ENCODE data around the gene GLB1L2. TPM values are rescaled to one million over a fixed set of nuclear protein-coding genes. Genes with fewer than 3 reads are reported as not detected.

Gene GLB1L2
- total and polyA plus RNA-seq, 2 of the 4 experiments (the other 2 are of a cell fraction): under 0.01 to 0.26 TPM

DNA sequence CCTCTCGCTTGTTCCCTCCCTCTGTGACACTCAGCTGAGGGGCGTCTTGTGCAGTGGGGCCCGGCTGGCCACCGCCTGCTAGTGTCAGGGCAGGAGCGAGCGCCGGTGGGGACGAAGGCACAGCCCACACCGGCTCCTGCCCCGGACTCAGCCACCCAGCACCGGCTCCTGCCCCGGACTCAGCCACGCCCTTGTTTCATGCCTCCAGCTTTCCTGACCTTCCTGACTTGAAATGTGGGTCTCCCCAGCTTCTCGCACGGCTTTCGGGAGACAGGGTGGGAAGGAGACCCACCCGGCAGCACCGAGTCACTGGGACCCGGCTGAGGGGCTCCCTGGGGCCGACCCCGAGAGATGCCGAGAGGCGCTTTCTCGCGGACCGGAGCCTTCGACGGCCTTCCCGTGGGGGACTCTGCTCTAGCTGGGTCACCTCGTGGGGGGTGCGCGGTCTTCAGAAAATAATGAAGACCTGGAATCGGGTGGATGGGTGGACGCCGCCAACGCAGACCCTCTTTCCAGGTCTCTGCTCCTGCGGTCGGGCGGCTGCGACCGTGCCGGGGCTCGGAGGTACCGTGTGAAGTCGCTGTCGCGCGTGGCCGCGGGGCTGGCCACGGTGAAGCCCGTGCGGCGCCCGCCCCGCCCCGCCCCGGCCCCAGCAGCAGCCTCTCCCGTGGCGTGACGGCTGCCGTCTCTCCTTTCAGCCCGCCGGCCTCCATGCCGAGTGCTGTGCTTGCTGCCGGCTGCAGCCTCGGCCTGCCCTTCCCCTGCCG lies 10.2 kb downstream of the GLB1L2 start:
- TF ChIP-seq RAD21 (IDR thresholded peaks at IDR 0.05; ENCODE audit: low read length): no peak
- no peak for TF ChIP-seq FOS (IDR thresholded peaks at IDR 0.05; ENCODE audit: low read depth, low read length)
- TF ChIP-seq, protein P1, sequence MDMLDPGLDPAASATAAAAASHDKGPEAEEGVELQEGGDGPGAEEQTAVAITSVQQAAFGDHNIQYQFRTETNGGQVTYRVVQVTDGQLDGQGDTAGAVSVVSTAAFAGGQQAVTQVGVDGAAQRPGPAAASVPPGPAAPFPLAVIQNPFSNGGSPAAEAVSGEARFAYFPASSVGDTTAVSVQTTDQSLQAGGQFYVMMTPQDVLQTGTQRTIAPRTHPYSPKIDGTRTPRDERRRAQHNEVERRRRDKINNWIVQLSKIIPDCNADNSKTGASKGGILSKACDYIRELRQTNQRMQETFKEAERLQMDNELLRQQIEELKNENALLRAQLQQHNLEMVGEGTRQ (IDR thresholded peaks at IDR 0.05; ENCODE audit: low read depth, low read length): no peak
- no peak for TF ChIP-seq NFE2L2 (IDR thresholded peaks at IDR 0.05; ENCODE audit: low read depth, low read length)
- no peak for TF ChIP-seq MAFK (IDR thresholded peaks at IDR 0.05; ENCODE audit: low read depth, low read length)
- TF ChIP-seq, protein P2, sequence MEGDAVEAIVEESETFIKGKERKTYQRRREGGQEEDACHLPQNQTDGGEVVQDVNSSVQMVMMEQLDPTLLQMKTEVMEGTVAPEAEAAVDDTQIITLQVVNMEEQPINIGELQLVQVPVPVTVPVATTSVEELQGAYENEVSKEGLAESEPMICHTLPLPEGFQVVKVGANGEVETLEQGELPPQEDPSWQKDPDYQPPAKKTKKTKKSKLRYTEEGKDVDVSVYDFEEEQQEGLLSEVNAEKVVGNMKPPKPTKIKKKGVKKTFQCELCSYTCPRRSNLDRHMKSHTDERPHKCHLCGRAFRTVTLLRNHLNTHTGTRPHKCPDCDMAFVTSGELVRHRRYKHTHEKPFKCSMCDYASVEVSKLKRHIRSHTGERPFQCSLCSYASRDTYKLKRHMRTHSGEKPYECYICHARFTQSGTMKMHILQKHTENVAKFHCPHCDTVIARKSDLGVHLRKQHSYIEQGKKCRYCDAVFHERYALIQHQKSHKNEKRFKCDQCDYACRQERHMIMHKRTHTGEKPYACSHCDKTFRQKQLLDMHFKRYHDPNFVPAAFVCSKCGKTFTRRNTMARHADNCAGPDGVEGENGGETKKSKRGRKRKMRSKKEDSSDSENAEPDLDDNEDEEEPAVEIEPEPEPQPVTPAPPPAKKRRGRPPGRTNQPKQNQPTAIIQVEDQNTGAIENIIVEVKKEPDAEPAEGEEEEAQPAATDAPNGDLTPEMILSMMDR (conservative IDR thresholded peaks at IDR 0.05; ENCODE audit: low read depth, low read length): no peak
- no peak for TF ChIP-seq RFX5 (IDR thresholded peaks at IDR 0.05; ENCODE audit: low read depth, low read length)
- TF ChIP-seq SMC3 (IDR thresholded peaks at IDR 0.05; ENCODE audit: low read depth, low read length): no peak
- TF ChIP-seq CHD1 (IDR thresholded peaks at IDR 0.05; ENCODE audit: low read depth, low read length): no peak
- TF ChIP-seq MXI1 (IDR thresholded peaks at IDR 0.05; ENCODE audit: borderline replicate concordance, low read depth, low read length): no peak
- no peak for TF ChIP-seq POLR2A (IDR thresholded peaks at IDR 0.05; ENCODE audit: low read depth, low read length)
- TF ChIP-seq RCOR1 (IDR thresholded peaks at IDR 0.05; ENCODE audit: insufficient replicate concordance, low read length): no peak
- H2BK5ac ChIP-seq (ENCODE audit: low read depth, low read length, poor library complexity, severe bottlenecking): no peak overlapping the region
- intact Hi-C loops (cut with micrococcal nuclease): no loop called here
- no peak overlapping the region for H4K5ac ChIP-seq (ENCODE audit: low read depth, low read length)
- H2AK5ac ChIP-seq (ENCODE audit: low read depth, low read length): no peak overlapping the region
- no peaks in the 10 kb centered on the region for H3K9me1 ChIP-seq (ENCODE audit: insufficient read depth, low read length)
- H3K9ac ChIP-seq (ENCODE audit: low read depth, low read length): no peak overlapping the region
- no peaks in the 10 kb centered on the region for H3K36me3 ChIP-seq (ENCODE audit: control insufficient read depth, insufficient read depth, low read length)
- no peak overlapping the region for H2BK20ac ChIP-seq (ENCODE audit: low read depth, low read length)
- ChIA-PET POLR2A (ENCODE audit: unreplicated experiment) (no interaction called here), CTCF (no interaction called here)
- DNase-seq (no peak), ATAC-seq (ENCODE audit: low read depth) (no peak)
- in situ Hi-C loops (cut with MboI; ENCODE audit: low sequenced_read_pairs): no loop called here
- no peak overlapping the region for H2BK15ac ChIP-seq (ENCODE audit: low read depth, low read length)
- H3K4ac ChIP-seq (ENCODE audit: low read depth, low read length): no peak overlapping the region
- WGBS, 2 experiments (ENCODE audit: extremely low coverage in 2 of 2, insufficient read length in 1 of 2): 83% methylated on average over 19 of the region's 68 CpGs; no CpG with 5 or more reads in 1 of the 2 experiments
- no TSS peak for BruUV-seq (replicated peaks)
- no peaks in the 10 kb centered on the region for H3K27me3 ChIP-seq (ENCODE audit: control insufficient read depth, insufficient read depth, low read length)
- no peak overlapping the region for H2BK120ac ChIP-seq (ENCODE audit: low read depth, low read length)
- H3K4me3 ChIP-seq (ENCODE audit: insufficient read depth, low read depth, low read length): no peak overlapping the region
- no peak overlapping the region for H2AK9ac ChIP-seq (replicated peaks; ENCODE audit: low read depth, low read length, poor library complexity)
- no peak overlapping the region for H3K18ac ChIP-seq (ENCODE audit: low read depth, low read length)
- no peak overlapping the region for H3K27ac ChIP-seq (ENCODE audit: insufficient read depth, low read length)
- H2AFZ ChIP-seq (replicated peaks; ENCODE audit: low read length, poor library complexity): no peak overlapping the region
- H4K8ac ChIP-seq (ENCODE audit: low read depth in 2 of 2, low read length in 2 of 2): no peak overlapping the region
- dilution Hi-C loops (cut with HindIII; ENCODE audit: low sequenced_read_pairs, unreplicated experiment): no loop called here
- no peak overlapping the region for H3K4me2 ChIP-seq (ENCODE audit: low read depth, low read length)
- no peaks in the 10 kb centered on the region for H4K20me1 ChIP-seq (ENCODE audit: insufficient read depth, low read length)
- no peak overlapping the region for H4K91ac ChIP-seq (ENCODE audit: insufficient read depth, low read depth, low read length)
- H3K4me1 ChIP-seq (ENCODE audit: control insufficient read depth, insufficient read depth, low read length): no peaks in the 10 kb centered on the region
- H3K56ac ChIP-seq (ENCODE audit: extremely low read depth, insufficient read depth, low read length): no peak overlapping the region
- no peak overlapping the region for H3K23ac ChIP-seq (ENCODE audit: low read depth, low read length)
- H3K79me1 ChIP-seq (ENCODE audit: low read depth in 1 of 2, low read length in 2 of 2): no peaks in the 10 kb centered on the region
- no peak overlapping the region for H3K14ac ChIP-seq (replicated peaks; ENCODE audit: low read depth, low read length)
- peaks cover 10% of the 10 kb centered on the region for H3K9me3 ChIP-seq (ENCODE audit: control insufficient read depth, insufficient read depth, low read length)
